SK-N-MC (cell line): ENCODE data around the gene CLIC4.

Source experiments
- EZH2 ChIP-seq: fragments of 200-600 bp; sonication (generic); IDR thresholded peaks from one replicate; pipeline ENCODE4 v1.6.1; 2017; ENCODE audit warnings: antibody characterized with exemption
- POLR2AphosphoS5 ChIP-seq: IDR thresholded peaks from 2 replicates; pipeline ENCODE4 v1.6.1; 2012; ENCODE audit warnings: mild to moderate bottlenecking, low read depth, low read length, borderline replicate concordance

DNA sequence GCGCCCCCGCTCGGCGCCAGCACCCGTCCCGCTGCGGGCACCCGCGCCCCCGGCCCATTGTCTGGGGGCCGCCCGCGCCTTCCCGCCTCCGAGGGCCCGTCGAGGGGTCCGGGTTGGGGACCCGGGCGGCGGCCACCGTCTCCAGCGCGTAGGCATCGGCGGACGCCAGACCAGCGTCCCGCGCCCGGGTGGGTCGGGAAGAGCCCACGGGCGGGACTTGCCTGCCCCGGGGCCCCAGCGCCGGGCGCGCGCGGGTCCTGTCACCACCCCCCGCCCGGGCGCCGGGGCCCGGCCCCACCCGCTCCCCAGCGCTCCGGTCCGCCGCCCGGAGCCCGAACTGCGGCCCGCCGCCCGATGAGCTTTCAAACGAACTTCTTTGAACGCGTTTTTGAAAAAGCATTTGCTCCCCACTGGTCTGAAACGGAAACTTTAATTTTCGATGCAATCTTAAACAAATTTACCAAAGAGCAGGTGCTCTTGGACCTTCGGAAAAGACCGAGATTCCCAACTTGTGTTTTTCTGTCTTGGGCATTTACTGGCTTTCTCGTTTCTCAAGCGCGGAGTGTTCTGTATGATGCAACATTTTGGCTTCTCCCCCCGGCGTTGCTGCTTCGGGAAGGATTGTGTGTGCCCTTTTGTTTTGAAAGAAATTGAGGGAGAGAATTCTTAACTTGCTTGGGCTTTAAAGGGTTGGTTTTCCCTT lies 615 bp downstream of the CLIC4 start:
- no peak for TF ChIP-seq EZH2
- no peak for TF ChIP-seq POLR2AphosphoS5
